ENCODE measurements around the gene CCL20.

- no peak for TF ChIP-seq CTCF (conservative IDR thresholded peaks at IDR 0.05 in 1 of 2, IDR thresholded peaks at IDR 0.05 in 1 of 2; ENCODE audit: extremely low read depth in 1 of 2, insufficient read depth in 1 of 2, low read depth in 1 of 2, low read length in 2 of 2)
- TF ChIP-seq EZH2 (IDR thresholded peaks at IDR 0.05; ENCODE audit: borderline replicate concordance, low read length) = no peak
These were observed 34.5 kb downstream of the CCL20 start for GRCh38 chr2:227848146-227848545.
